ENCODE measurements around the gene PGM2L1. TPM values are rescaled to one million over a fixed set of nuclear protein-coding genes. Genes with fewer than 3 reads are reported as not detected.

PGM2L1 gene
- total and polyA plus RNA-seq, 4 donors, result 0.33 to 8.2 (median 1.2) TPM

- no peak for DNase-seq (ENCODE audit: low spot score)
- Histone ChIP-seq H3K4me1 (ENCODE audit: control insufficient read depth in 4 of 4, insufficient read depth in 4 of 4, low read length in 3 of 4) (no peaks in the 10 kb centered on the region), H3K9ac (ENCODE audit: low read depth in 1 of 2, low read length in 2 of 2) (no peak overlapping the region), H3K27ac (ENCODE audit: low read depth in 1 of 2, low read length in 2 of 2) (no peak overlapping the region), H3K36me3 (ENCODE audit: control insufficient read depth in 4 of 4, insufficient read depth in 3 of 4, low read depth in 1 of 4, low read length in 3 of 4) (no peaks in the 10 kb centered on the region), H3K27me3 (ENCODE audit: control insufficient read depth in 4 of 4, insufficient read depth in 4 of 4, low read length in 3 of 4) (no peaks in the 10 kb centered on the region), H3K4me3 (ENCODE audit: low read depth in 1 of 3, low read length in 3 of 3) (no peak overlapping the region), H3K9me3 (ENCODE audit: control insufficient read depth in 4 of 4, low read length in 3 of 4) (no peaks in the 10 kb centered on the region)
- TF ChIP-seq RAD21 (IDR thresholded peaks at IDR 0.05) (no peak), JUND (IDR thresholded peaks at IDR 0.05) (no peak), ATF3 (IDR thresholded peaks at IDR 0.05) (no peak), GABPA (IDR thresholded peaks at IDR 0.05 in 1 of 2, conservative IDR thresholded peaks at IDR 0.05 in 1 of 2) (no peak), TAF1 (conservative IDR thresholded peaks at IDR 0.05) (no peak), YY1 (IDR thresholded peaks at IDR 0.05) (no peak), REST (IDR thresholded peaks at IDR 0.05) (no peak), EGR1 (IDR thresholded peaks at IDR 0.05; ENCODE audit: low read depth in 2 of 2) (no peak), SP1 (IDR thresholded peaks at IDR 0.05) (no peak), ZBTB33 (IDR thresholded peaks at IDR 0.05) (no peak), HNF4A (conservative IDR thresholded peaks at IDR 0.05) (no peak), RXRA (IDR thresholded peaks at IDR 0.05) (no peak), NR2F2 (IDR thresholded peaks at IDR 0.05) (no peak), FOXA1 (IDR thresholded peaks at IDR 0.05) (no peak), CTCF (IDR thresholded peaks at IDR 0.05; ENCODE audit: low read depth, low read length, missing input control) (no peak), HNF4G (IDR thresholded peaks at IDR 0.05) (no peak), MAX (IDR thresholded peaks at IDR 0.05) (no peak), FOXA2 (IDR thresholded peaks at IDR 0.05) (no peak)
- WGBS, result 100% methylated on average over 1 of the region's 1 CpG
Observed at GRCh38 chr11:74380746-74381439, 17.3 kb downstream of the PGM2L1 start.

All from liver (tissue), 9 donors.